Stimulated activated CD8-positive, alpha-beta memory T cell treated with anti-CD3 and anti-CD28 coated beads, Interleukin-15, amount 100 ng/mL, for 48 hours (primary cell): ENCODE measurements around the gene CADM1.

Source experiments
- DNase-seq, 2 donors: peaks; one replicate each; pipeline ENCODE4 v3.0.0-alpha.2; 2020; ENCODE audit warnings: low read depth in 2 of 2

CADM1 gene

GRCh38 chr11:115352805-115353485, 151.3 kb downstream of the CADM1 start:
- no peak for DNase-seq

- no peak for DNase-seq
Measured at GRCh38 chr11:115349335-115350017, 154.7 kb downstream of the CADM1 start.

DNA sequence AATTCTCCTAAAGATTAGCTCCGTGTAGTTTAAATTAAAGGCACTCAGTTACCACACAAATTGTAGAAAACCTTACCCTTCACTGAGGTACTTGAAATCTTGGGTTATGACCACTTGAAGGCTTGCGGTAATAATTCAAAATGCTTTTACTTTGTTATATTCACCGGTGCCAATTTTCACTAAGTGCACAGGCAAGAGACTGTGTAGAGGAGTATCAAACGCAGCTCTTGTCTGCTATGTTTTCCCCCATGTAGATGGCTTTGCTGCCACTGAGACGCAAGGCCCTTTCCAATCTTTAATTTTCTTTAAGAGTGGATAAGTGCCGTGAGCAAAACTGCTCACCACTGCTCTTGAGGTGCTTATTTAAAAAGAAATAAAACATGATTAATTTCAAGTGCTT, 155.8 kb downstream of the CADM1 start:
- no peak for DNase-seq

DNA sequence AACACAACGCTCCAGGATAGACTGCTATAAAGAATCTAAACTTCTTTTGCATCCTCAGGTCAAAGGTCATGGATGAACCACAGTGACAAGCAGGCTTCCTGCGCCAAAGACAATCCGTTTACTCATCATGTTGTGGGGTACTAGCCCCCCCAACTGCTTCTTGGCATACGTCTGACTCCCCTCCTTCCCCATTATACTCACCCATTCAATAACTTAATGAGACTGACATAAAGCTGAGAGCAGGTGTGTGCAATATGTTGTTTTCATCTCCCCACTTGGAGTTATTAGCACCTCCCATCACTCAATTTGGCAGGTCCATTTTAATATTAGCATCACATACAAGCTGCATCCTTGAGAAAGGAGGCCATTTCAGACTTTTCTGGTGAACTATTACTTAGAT, 157.1 kb downstream of the CADM1 start:
- no peak for DNase-seq

DNA sequence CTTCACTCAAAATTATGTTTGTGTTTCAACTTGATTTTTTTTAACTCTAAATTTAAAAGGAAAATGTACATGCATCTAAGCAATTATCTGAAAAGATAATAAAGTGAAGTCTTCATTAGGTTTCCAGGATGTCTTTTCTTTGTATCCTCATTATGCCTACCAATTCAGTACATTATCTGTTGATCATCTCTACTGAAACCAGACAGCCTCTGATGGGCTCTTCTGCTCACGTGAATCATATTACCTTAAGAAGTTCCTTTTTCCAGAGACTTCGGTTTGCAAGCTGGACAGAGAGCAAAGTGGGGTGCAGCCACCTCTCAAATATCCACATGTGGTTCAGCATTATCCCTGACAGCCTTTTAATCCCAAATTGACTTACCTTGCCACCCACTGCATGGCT, 158.4 kb downstream of the CADM1 start:
- no peak for DNase-seq

DNA sequence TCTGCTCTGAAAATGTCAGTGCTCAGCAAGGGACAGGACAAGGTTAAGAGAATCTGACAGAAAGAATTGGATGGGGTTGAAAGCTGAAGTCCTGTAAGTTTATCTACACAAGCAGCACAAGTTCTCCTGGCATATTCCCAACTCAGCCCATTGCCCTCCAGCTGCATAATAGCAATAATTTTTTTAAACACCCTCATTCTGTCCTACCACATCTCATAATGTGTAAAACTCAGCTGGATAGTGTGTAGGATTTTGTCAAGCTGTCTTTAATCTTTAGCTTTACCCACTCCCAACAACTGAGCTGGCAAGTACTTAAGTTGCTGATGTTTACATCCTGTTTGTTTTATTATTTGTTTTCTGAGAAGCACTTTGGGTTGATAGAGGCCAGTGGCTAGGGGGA, 158.9 kb downstream of the CADM1 start:
- no peak for DNase-seq

DNA sequence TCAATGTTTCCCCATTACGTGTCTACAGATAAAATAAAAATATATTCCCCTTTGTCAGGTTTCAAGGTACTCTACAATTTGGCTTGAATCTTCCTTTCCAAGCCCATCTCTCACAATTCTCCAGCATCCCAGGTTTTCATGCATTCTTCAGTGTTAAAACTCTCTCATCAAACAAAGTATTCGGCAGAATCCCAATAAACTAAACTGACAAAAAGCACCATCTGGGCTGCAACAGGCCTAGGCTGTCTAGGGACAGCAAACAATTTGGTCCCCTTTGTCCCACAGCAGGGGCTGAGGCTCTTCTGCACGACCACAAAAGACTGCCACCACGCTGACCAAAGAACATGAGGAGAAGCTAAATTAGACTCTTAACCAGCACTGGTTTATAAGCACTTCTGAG, 159.4 kb downstream of the CADM1 start:
- no peak for DNase-seq

DNA sequence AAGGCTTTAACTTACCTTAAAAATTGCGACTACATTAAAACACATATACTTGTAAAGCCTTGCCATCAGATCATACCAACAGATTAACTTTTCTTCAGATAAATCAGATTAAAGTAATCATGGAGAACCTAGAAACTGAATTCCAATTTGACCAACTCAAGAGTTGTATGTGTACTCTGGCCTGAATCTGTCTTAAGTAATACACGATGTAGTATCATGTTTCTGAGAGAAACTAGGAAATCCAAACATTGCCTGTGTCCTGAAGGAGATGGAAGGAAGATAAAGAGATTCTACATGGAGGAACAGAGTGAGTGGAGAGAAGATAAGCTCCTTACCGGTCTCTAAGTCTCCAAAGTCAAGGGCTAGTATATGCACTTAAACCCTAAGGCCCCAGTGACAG, 162.1 kb downstream of the CADM1 start:
- DNase-seq: no peak

GRCh38 chr11:115340874-115341273, 163.3 kb downstream of the CADM1 start:
- DNase-seq: no peak

- DNase-seq: no peak
Measured at GRCh38 chr11:115338476-115338875, 165.7 kb downstream of the CADM1 start.

- DNase-seq: no peak
Measured at GRCh38 chr11:115334932-115335788, 169.1 kb downstream of the CADM1 start.

GRCh38 chr11:115333949-115334348, 170.3 kb downstream of the CADM1 start:
- no peak for DNase-seq

GRCh38 chr11:115333121-115333520, 171.1 kb downstream of the CADM1 start:
- no peak for DNase-seq

DNA sequence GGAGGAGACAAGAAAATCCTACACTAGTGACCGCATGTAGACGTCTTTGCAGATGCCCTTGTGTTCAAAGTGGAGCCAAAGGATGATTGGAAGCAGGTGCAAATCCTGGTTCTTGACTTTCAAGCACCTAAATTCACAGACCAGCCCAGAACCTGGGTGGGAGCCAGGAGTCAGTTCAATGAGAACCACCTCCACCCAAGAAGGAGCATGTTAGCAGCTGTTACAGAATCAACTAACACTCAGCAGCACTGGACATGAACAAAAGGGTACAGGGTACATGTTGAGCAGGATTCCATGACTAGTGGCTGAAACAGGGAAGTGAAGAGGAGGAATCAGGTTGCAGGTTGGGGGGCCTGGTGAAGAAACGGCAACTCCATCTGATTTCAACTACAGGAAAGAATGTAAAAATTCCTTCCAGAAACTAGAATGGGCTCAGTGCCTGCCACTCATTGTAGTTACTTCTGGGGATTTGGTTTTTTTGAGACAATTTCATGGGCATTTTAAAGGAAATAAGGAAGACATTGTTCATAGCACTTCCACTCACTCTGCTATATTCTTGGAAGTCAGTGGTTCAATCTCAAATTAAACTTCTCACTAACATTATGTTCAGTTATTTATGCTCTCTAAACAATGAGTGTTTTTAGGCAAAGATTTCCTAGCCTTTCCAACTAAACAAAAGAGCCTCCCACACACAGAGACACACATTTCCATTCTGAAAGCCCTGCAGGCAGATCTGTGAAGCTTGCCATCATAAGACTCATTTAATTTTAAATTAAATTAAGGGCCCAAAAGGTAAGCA, 173.3 kb downstream of the CADM1 start:
- no peak for DNase-seq

GRCh38 chr11:115326526-115326925, 177.7 kb downstream of the CADM1 start:
- no peak for DNase-seq

DNA sequence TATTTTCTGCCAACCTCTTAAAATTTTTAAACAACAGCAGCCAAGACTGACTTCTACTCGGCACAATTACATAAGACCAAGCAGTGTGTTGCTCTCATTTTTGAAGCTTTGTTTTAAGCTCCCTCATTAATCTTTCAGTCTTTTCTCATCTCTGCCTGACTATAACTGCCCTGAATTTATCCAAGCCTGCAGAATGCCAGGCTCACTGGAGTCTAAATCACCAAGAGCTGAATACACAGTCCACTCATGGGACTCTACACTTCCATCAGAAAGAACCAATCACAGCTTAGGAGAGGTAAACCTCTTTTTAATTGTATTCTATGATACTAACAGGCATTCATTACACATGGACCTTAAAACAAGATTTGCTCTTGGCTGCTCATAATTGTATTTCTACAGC, 178.7 kb downstream of the CADM1 start:
- DNase-seq: no peak

DNA sequence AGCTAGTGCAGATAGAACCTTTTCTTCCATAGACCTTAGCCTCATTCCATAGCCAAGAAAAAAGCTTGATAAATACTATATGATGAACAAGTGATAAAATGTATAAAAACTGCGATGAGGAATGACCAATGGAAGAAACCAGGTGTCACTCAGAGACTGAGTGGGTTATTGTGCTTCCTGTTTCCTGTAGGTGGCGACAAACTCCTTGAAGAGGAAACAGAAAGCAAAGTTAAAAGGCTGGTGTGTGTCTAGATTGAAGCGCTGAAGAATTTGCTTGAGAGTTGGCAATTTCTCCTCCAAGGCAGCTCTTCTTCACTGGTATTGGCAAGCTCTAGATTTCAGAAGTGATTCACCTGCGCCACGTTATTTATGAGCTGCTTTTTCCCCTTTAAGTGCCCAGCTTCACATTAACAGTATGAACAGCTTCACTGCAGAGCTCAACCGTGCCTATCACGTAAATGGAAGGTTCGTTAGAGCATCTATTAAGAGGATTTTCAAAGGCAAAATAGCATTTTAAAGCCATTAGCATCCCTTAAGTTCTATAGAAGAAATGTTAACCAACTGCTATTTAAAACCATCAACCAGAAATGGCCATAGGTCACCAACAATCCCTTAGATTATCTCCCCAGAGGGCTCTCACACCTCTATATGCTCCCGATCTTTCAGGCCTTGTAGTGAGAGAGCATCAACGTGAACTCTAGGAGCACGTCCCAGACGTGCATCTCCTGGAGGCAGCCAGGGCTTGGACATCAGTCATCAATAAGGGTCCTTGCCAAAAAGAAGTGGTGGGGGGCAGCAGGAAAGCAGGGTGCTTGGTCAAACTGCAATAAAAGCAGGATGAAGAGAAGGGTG, 179.4 kb downstream of the CADM1 start:
- peak in 1 of 2 donors; percentile 0 for DNase-seq

- DNase-seq: no peak
Measured at GRCh38 chr11:115322553-115323203, 181.5 kb downstream of the CADM1 start.

DNA sequence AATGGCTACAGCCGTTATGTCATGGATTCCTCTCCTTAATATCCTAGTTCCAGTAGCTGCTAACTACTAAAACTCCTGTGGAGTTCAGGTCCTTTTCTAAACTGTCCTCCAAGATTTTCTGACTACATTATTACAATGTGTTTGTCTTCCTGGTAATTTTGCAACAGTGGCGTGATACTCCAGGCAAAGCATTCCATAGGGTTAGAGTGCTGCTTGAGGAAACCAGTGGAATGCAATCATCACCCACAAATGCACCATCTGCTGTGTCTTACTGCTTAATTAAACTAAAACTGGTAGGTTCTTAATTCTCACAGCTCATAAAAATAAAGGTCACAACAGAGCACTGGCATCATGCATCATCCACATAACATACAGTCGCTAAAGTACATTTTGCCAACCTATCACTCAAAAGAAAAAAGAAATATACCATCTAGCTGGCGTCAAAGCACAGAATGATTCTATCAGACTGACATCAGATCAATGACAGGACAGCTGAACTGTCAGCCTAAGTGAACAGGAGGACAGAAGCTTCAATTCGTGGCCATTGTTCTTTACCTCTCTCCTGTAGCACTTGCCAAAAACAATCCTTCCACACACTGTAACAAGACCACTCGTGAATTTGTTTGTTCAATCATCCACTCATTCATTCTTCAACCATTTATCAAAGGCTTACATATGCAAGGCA, 182.5 kb downstream of the CADM1 start:
- DNase-seq: no peak
